Osteoblast (primary cell): Measurements from ENCODE around the gene SPRR2B. TPM values are rescaled to one million over a fixed set of nuclear protein-coding genes. Genes with fewer than 3 reads are reported as not detected.
"Not testable (repeated sequence)": the region's sequence is repeated elsewhere in the genome, so short reads cannot be mapped to it uniquely, and the experiment has no call there.

Experiments
- DNase-seq: peaks from one replicate; pipeline ENCODE4 v3.0.0; 2011; ENCODE audit warnings: low spot score, mixed read lengths; ENCODE audit not compliant: insufficient read length; ENCODE audit errors: missing footprints
- H2AFZ ChIP-seq: 2 replicates; pipeline ENCODE4 v1.6.0; 2011; ENCODE audit warnings: mild to moderate bottlenecking, low read length
- H3K27ac ChIP-seq: 2 replicates; pipeline ENCODE4 v1.5.1; 2011; ENCODE audit warnings: mild to moderate bottlenecking, low read depth, low read length, moderate library complexity
- H3K27me3 ChIP-seq: 2 replicates; pipeline ENCODE4 v1.6.0; 2012; ENCODE audit warnings: mild to moderate bottlenecking, control low read depth, inconsistent platforms, low read length, moderate library complexity; ENCODE audit not compliant: insufficient read depth
- H3K36me3 ChIP-seq: 2 replicates; pipeline ENCODE4 v1.5.1; 2011; ENCODE audit warnings: mild to moderate bottlenecking, low read length, control low read depth, moderate library complexity; ENCODE audit not compliant: insufficient read depth
- H3K4me1 ChIP-seq: 2 replicates; pipeline ENCODE4 v1.5.1; 2011; ENCODE audit warnings: mild to moderate bottlenecking, low read length, control low read depth, moderate library complexity; ENCODE audit not compliant: insufficient read depth
- H3K4me2 ChIP-seq: 2 replicates; pipeline ENCODE4 v1.6.0; 2011; ENCODE audit warnings: mild to moderate bottlenecking, low read length; ENCODE audit not compliant: insufficient read depth
- H3K4me3 ChIP-seq: fragments of 200-600 bp; sonication (generic); 3 replicates; pipeline ENCODE4 v1.5.1; 2012; ENCODE audit warnings: mild to moderate bottlenecking, low read length, inconsistent platforms; ENCODE audit not compliant: insufficient read depth
- H3K79me2 ChIP-seq: 2 replicates; pipeline ENCODE4 v1.6.0; 2012; ENCODE audit warnings: mild to moderate bottlenecking, low read length, control low read depth, inconsistent platforms; ENCODE audit not compliant: insufficient read depth
- H3K9me3 ChIP-seq: 2 replicates; pipeline ENCODE4 v1.5.1; 2011; ENCODE audit warnings: low read depth, low read length, control low read depth
- H4K20me1 ChIP-seq: 2 replicates; pipeline ENCODE4 v1.6.0; 2012; ENCODE audit warnings: mild to moderate bottlenecking, low read length, control low read depth; ENCODE audit not compliant: insufficient read depth
- CTCF ChIP-seq: IDR thresholded peaks from 2 replicates; pipeline ENCODE4 v1.5.1; 2011; ENCODE audit warnings: mild to moderate bottlenecking, low read depth, low read length, moderate library complexity; ENCODE audit errors: extremely low read depth
- total RNA-seq: library from RNA; depleted of rRNA; stranded (reverse); fragments of >200 nt; gene quantifications from 2 replicates; pipeline ENCODE4 v1.2.3, GENCODE V29; 2012

Gene SPRR2B
- total RNA-seq, 1 donor, result not detected

- Histone ChIP-seq H3K36me3 (no peaks in the 10 kb centered on the region), H2AFZ (no peak within 1 kb of the TSS), H3K27me3 (no peaks in the 10 kb centered on the region), H3K79me2 (no peaks in the 10 kb centered on the region), H3K27ac (no peak within 1 kb of the TSS), H3K4me3 (no peak within 1 kb of the TSS), H3K4me1 (no peaks in the 10 kb centered on the region), H4K20me1 (no peaks in the 10 kb centered on the region), H3K4me2 (no peak within 1 kb of the TSS), H3K9me3 (no peaks in the 10 kb centered on the region)
- DNase-seq, result no peak
- TF ChIP-seq CTCF, result no peak
Measured at GRCh38 chr1:153113416-153113815, 42.0 kb upstream of the SPRR2B start, which contains the start of gene SPRR2F. Gene SPRR2F, minus strand, starts transcription at chr1:153113516. Its CDS starts 783 bp downstream, at chr1:153112733.

- H3K79me2 ChIP-seq, H4K20me1 ChIP-seq, H3K27ac ChIP-seq, H3K9me3 ChIP-seq, H2AFZ ChIP-seq, H3K4me1 ChIP-seq, H3K4me3 ChIP-seq, DNase-seq, H3K4me2 ChIP-seq, H3K36me3 ChIP-seq, H3K27me3 ChIP-seq: not testable (repeated sequence)
Measured at GRCh38 chr1:153112454-153112853, 41.0 kb upstream of the SPRR2B start.

- Histone ChIP-seq H3K79me2 (no peaks in the 10 kb centered on the region), H3K4me1 (no peaks in the 10 kb centered on the region), H3K36me3 (no peaks in the 10 kb centered on the region), H3K27me3 (no peaks in the 10 kb centered on the region), H3K27ac (no peak overlapping the region), H3K4me3 (no peak overlapping the region), H4K20me1 (no peaks in the 10 kb centered on the region), H2AFZ (no peak overlapping the region), H3K9me3 (no peaks in the 10 kb centered on the region), H3K4me2 (no peak overlapping the region)
- no peak for DNase-seq
- no peak for TF ChIP-seq CTCF
Measured at GRCh38 chr1:153100245-153100644, 28.8 kb upstream of the SPRR2B start.

DNA sequence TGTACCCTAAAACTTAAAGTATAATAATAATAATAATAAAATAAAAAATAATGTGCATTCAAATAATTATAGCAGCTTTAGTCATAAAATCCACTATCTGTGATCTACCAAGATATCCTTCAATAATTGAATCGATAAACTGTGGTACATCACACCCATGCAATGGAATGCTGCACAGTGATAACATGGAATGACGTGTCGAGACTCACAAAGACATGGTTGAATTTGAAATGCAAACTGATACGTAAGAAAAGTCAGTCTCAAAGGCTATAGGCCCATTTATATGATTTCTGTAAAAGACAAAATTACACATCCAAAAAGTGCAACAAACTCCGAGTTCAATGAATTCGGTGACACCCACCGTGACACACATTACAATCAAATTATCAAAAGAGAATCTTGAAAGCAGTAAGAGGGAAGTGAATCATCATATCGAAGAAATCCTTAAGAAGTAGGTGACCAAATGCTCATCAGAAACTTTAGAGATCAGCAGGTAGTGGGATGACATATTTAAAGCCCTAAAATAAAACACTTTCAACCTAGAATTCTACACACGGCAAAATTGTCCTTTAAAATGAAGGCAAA, 28.1 kb upstream of the SPRR2B start:
- no peaks in the 10 kb centered on the region for H4K20me1 ChIP-seq
- no peak overlapping the region for H3K27ac ChIP-seq
- no peaks in the 10 kb centered on the region for H3K27me3 ChIP-seq
- H3K4me2 ChIP-seq, result no peak overlapping the region
- no peak overlapping the region for H2AFZ ChIP-seq
- H3K9me3 ChIP-seq, result no peaks in the 10 kb centered on the region
- no peak for TF ChIP-seq CTCF
- H3K36me3 ChIP-seq, result no peaks in the 10 kb centered on the region
- DNase-seq, result no peak
- H3K4me3 ChIP-seq, result no peak overlapping the region
- H3K4me1 ChIP-seq, result no peaks in the 10 kb centered on the region
- H3K79me2 ChIP-seq, result no peaks in the 10 kb centered on the region
